ENCODE results near the gene RAD51B.

Gene RAD51B

DNA sequence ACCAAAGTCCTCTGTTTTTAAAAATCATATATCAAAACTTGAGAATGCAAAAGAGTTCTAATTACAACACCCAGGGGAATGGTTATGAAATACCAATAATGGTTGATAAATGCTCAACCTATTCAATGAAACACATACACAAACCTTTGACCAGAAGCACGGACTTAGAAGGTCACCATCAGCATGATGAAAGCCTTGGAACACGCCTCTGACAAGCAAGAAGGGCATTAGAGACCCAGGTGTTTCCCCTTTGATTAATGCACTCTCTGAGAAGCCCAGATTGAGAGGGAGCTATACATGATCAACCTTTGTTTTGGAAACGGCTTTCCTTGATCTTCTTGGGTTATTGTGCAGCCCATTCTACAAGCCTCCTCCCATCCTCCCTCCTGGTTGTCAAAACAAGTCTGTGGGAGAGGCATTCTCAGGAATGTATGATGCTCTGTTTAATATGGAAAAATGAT is 904.3 kb downstream of the RAD51B start:
- DNase-seq (ENCODE audit: low read depth in 2 of 2), result no peak

DNA sequence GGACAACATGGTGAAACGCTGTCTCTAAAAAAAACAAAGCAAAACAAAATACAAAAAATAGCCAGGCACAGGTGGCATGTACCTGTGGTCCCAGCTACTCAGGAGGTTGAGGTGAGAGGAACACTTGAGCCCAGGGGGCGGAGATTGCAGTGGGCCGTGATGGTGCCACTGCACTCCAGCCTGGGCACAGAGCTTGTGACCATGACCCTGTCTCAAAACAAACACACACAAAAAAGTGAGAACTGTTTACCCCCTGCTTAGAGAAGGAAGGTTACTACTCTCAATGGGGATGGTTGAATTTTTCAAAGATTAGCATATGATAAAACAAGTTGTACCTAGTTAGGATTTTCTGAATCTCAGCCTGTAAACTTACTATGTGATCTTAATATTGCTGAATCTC is 905.3 kb downstream of the RAD51B start:
- no peak for DNase-seq (ENCODE audit: low read depth in 2 of 2)

DNA sequence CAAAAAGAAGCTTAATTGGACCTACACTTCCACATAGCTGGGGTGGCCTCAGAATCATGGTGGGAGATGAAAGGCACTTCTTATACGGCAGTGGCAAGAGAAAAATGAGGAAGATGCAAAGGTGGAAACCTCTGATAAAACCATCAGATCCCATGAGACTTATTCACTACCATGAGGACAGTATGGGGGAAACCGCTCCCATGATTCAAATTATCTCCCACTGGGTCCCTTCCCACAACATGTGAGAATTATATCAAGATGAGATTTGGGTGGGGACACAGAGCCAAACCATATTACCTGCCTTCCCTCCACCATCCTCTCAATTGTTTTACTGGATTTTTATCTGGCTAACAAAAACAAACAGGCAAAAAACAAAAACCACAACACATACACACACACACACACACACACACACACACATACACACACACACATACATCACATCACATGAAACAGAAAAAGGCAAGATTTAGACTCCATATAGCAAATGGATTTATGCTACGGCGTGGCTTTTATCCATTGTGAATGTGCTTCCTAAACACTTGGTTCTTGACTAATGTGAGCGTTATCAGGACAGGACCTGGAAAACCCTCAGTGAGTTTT is 906.6 kb downstream of the RAD51B start:
- DNase-seq (ENCODE audit: low read depth in 2 of 2), result no peak

DNA sequence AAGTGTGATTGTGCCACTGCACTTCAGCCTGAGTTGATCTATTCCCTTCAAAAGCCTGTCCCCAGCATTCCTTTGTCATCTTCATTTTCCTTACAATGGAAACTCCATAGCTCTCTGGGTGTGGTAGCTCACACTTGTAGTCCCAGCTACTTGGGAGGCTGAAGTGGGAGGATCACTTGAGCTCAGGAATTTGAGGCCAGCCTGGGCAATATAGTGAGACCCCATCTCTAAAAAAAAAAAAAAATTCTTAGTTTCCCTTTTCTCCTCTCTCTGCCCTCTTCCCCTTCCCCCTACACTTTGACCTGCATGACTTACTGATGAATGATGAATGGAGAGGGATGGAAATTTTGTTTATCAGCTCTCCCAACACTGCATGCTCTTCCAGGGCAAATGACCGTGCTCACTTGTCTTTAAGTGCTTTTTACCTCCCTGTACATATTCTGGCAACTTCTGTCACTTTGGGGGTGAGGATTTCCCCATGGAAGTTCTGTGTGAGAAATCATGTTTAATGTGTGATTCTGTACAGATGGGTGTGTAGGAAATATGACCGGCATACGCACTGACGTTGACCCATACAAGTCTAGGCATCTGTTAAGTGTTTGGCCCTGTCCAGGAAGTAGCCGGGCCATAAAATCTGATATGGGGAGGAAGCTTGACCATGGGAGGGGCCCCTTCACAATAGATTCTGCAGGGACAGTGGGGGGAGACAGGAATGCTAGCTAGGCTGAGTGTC is 907.9 kb downstream of the RAD51B start:
- no peak for DNase-seq (ENCODE audit: low read depth in 2 of 2)

DNA sequence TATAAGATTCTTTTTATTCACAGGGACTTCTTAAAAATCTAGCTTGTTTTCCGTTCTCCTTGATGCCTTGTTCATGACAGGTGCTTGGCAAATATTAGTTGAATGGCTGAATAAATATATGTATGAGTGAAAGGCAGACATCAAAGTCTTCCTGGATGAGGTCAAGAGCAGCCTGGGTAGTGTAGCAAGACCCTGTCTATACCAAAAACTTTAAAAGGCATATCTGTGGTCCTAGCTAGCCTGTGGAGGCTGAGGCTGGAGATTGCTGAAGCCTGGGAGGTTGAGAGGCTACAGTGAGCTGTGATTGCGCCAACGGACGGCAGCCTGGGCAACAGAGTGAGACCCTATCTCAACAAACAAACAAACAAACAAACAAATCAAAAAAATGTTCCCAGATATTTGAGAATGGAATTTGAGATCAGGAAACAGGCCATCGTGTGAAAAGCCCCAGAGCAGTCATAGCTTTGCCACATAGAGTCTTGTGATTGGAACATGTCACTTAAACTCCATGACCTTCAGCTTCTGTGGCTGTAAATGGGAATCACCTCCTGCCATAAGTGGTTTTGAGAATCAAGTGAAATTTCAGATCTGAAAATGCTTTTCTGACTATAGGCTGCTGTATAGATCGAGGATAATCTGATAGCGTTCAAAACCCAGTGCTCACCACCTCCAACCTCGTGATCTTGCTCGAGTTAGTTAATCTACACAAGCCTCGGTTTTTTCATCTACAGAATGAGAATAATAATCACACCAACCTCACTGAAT is 908.9 kb downstream of the RAD51B start:
- DNase-seq (ENCODE audit: low read depth in 2 of 2), result no peak

DNA sequence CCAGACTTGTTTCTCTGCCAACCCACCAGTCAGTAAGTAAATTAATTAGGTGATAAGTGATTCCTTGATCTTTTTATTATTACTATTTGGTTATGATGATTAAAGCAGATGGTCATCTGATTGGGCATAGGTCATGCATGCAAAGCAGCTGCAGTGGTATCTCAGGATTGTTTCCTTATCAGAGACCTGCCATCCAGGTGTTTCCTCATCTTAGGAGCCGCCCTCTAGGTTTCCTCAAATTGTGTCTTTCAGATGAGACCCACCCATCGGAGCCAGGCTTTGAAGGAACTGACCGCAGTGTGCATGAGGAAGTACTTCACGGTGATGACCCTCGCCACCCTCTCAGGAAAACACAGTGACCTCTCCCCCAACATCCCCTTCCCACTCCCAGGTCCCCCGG is 910.0 kb downstream of the RAD51B start:
- DNase-seq (ENCODE audit: low read depth in 2 of 2), result no peak

DNA sequence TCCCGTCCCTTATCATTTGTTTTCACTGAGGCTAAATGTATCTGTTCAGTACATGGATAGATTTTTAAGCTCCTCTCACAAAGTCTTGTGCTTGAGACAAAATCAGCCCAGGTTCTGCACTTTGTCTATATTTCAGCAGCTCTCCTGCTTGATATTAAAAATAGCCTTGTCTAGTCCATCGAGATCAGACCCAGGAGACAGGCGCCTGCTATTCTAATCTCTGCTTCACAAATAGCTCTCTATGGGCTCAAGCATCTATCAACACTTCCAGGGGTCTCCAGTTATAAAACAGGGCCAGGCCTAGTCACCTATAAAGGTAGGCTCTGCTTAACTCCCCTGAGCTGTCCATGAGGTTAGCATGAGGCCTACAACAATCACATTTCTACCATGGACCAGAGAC is 910.8 kb downstream of the RAD51B start:
- DNase-seq (ENCODE audit: low read depth in 2 of 2), result no peak

DNA sequence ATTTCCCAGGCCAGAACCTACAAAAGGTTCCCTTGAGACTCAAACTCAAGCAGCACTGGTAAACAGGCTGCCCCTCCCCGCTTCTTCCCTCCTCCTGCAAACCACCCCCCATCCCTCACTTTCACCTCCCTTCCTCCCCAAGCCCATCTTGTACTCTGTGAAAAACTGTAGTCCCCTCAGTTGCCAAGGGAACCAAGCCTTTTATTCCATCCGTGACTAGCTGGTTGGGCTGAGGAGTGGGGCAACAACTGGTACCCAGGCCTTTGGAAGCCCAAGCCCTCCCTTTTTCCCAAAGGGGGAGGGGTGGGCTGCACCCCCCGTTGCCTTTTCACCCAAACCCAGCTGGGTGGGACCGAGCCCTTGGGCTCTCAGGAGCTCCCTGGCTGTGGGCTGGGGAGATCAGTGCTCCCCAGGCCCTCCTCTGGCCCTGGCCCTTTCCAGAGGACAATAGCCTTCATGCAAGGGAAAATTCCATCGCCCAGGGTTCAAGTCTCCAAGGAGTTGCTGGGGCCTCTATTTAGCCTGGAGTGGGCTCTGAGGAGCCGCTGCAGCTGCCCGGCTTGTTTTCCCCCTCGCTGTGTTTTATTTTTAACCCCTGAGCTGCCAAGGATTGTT is 911.3 kb downstream of the RAD51B start:
- DNase-seq (ENCODE audit: low read depth in 2 of 2), result no peak

DNA sequence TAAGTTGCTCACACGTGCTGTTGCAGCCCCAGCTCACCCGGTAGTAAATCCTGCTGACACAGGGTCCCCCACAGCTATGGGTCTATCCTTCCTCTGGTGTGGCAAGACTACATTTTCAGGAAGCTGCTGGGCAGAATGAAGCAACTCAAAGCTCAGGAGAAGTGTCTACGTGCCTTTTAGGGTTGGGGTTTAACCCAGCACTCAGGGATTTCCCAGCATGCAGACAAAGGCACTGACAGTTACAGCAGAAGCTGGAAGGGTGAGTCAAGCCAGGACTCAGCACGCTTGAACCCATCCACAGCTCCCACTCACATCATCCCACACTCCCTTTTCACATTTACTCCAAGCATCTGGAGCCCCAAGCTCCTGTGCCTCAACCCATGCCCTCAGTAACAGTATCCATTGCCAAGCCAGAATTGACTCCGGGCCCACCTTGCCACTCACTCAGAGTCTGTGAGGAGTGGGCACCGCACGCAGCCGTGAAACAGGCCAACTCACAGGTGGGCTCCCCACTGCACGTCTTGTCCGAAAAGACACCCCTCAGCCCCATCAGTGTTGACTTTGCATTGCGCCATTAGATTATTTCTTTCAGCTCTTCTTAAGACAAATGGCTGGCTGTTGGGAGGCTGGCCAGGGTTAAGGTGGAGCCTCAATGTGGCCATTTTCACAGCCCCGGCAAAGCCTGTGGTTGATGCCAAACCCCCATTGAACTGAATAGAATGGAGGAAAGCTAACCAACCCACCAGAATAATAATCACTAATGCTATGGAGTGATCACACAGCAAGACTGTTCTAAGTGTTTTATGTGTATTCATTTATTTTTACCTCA is 913.7 kb downstream of the RAD51B start:
- DNase-seq (ENCODE audit: low read depth in 2 of 2), result no peak

DNA sequence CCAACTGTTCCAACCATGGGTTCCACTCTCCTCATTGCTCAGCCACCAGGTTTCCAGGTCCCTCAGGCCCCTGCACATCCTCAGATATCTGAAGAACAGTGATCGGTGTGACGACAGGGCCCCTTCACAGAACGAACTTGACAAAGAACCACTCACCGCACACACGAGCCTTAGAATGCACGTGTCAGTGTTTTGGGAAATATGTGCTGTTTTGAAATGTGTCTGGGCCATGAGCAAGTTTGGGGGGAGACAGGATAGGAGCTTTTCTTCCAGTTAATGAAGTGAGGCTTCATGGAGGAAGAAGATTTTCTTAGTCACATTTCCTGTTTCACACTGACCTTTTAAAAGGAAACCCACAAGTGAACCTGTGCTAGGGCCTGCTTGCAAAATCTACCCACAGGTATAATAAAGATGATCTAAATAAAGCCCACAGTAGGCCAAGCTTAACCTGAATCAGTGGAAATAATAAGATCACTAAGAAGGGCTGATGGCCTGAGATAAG is 914.7 kb downstream of the RAD51B start:
- peak in 1 of 2 donors; percentile 10 for DNase-seq (ENCODE audit: low read depth in 2 of 2)

DNA sequence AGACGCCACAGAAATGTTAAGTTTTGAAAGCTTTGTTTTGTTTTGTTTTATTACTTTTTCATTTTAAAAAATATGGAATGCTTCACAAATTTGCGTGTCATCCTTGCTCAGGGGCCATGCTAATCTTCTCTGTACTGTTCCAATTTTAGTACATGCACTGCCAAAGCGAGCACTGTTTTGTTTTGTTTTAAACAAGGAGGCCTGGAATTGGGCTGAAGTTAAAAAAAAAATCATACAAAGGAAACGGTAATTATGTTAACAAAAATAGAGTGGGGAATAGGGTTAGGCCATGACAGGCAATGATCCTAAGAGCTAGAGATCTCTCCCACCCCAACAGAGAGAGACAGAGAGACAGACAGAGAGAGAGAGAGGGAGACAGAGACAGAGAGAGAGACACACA is 916.3 kb downstream of the RAD51B start:
- no peak for DNase-seq (ENCODE audit: low read depth in 2 of 2)

DNA sequence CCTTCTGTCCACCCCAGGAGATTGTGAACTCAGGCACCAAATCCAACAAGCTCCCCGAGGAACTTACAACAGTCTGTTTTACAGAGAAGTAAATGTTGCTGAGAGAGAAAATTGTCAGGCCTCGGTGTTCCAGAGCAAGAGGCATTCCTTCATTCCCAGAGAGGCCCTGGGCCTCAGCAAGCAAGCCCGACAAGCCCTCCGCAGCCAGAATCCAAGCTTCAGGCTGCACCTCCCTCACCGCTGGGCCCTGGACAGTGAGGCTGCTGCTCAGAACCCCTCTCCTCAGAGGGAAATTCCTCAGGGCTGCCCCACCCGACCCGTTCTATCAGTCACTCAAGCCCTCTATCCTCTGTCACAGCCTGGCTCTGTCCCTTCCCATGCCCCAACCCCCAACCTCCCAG is 916.9 kb downstream of the RAD51B start:
- no peak for DNase-seq (ENCODE audit: low read depth in 2 of 2)

DNA sequence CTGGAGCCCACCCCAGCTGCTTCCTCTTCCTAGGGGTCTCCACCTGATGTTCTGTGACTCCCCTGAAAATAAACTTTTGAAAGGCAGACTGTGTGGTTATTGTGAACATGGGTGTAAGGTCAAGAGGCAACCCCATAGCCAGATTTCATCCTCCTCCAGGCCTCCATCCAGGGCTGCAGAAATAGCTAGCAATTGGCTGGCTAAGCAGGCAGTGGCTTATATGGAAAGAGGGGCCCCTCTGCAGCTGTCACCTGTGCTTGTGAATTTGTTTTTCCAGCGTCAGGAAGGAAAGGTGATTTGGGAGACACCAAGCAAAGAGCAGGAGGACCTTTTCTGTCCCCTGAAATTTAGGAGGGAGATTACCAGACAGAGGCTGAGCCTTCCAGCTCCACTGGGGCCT is 917.5 kb downstream of the RAD51B start:
- no peak for DNase-seq (ENCODE audit: low read depth in 2 of 2)

DNA sequence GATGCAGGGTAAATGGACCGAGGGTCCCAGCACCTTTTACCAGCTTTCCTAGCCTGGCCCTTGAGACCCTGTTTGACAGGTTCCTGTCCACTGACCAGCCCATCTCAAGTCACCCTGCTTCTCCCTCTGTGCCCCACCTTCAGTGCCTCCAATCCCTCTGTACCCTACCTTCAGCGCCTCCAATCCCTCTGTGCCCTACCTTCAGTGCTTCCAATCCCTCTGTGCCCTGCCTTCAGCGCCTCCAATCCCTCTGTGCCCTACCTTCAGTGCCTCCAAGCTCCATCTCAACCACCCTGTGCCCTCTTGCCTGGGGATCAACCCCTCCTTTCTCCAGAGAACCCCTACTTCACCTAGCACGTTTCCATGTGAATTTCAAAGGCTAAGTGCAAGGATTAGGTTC is 919.0 kb downstream of the RAD51B start:
- no peak for DNase-seq (ENCODE audit: low read depth in 2 of 2)

DNA sequence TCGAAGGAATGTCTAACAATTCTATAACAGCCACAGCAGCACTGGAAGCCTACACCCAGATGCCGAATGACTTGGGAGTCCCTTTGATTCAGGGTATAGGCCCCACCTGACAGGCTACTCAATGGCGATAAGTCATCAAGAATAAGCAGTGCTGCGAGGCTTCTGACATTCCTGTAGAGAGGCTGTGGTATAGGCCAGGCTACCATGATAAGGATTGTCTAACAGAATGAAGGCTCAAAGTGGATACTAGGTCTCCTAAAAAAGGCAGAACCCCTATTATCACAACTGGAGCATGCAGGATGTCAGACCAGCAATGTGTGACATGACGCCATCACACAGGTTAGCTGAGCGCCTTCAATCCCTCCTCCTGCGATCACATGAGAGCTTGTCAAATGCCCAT is 920.1 kb downstream of the RAD51B start:
- no peak for DNase-seq (ENCODE audit: low read depth in 2 of 2)

DNA sequence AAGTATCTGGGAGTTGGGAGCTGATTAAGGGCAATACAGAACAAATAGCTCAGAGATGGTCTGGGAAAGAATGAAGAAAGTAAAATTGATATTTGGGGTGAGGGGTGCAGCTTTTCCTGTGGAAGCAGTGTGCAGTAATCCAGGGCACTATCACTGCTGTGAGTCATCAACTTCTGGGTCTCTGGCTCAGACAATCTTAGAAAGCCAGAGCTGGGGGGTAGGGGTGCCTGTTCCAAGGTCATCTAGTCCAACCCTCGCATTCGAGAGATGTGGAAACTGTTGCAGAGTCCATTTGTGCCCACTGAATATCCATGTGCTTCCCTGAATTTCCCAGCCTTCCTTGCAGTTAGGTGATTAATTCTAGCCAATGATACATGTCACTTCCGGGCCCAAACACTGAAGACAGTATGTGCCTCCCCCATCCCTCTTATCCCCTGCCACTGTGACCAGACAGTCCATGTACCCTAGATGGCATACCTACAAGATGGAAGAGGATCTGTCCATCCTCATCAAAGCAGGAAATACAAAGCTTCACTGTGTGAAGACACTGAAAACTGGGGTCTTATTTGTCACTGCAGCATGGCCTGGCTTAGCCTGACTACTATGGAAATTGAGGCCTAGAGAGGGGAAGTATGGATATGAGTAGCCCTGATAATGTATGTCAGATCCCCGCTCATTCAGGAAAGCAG is 921.4 kb downstream of the RAD51B start:
- no peak for DNase-seq (ENCODE audit: low read depth in 2 of 2)

DNA sequence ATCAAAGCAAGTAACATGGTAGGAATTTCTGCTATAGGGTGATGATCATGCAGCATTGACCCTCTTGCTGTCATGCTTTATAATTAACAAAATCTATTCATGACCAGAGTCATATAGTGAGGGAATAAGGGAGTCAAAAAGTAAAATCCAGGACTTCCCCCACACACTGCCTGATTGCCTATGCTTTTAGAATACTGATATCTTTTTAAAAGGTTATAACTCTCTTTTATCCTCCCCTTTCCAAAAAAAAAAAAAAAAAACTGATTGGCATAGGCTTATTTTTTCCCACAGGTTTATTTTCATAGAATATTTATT is 921.9 kb downstream of the RAD51B start:
- DNase-seq (ENCODE audit: low read depth in 2 of 2), result no peak

DNA sequence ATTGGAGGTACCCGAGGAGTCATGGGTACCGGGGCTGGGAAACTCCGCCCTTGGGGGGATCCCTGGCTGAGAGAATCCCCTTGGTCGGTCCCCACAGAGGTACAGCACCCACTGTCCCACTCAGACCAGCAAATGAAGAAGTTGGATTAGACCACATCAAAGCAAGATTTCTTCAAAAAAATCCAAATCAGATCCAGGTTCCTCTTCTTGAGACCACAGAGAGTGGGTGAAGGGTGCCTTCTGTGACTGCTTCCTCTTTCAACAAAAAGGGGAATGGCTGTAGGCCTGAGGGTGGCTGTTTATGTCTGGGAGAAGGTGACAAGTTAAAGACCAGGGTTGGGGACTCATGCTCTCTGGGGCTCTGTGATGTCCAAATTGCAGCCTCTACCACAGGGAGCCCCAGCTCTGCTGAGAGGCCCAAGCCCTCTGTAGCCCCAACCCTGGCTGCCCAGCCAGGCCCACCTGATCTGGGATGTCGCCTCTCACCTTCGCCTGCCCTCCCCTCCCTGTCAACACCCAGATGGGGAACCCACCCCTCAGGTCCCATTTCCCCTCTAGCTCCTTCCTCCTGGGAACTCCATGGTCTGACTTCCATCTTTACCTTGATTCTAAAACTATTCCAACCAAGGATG is 922.4 kb downstream of the RAD51B start:
- no peak for DNase-seq (ENCODE audit: low read depth in 2 of 2)

DNA sequence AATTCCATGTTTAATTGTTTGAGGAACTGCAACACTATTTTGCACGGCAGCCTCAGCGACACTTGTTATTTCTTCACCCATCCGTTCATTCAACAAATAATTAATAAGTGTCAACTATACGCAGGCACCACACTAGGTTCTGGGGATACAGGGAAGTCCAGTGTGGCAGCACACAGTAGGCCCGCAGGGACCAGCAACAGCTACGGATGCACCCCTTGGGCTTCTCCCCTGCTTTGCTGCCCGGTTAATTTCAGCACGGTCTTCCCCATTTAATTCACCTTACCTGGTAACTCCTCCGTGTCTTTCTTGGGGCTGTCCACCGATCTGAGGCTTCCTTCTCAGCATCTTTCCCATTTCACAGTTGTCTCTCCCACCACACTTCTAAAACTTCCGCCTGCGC is 925.0 kb downstream of the RAD51B start:
- DNase-seq (ENCODE audit: low read depth in 2 of 2), result no peak

DNA sequence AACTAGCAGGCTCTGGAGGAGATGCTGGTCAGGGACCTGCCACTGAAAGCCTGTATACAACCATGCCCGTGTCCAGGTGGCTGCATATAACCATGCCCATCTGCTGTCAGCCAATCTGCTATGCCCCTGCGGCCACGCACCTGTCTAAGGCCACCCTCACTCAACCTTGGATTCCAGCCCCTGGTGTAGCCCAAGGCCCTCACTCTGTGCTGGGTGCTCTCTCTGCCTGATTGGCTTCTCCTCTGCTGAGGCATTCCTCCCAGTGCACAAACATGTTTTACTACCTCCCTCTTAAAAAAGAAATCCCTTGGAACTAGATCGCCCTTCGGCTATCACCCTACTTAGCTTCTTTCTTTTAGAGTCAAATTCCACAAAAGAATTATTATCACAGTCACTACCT is 927.8 kb downstream of the RAD51B start:
- no peak for DNase-seq (ENCODE audit: low read depth in 2 of 2)

DNA sequence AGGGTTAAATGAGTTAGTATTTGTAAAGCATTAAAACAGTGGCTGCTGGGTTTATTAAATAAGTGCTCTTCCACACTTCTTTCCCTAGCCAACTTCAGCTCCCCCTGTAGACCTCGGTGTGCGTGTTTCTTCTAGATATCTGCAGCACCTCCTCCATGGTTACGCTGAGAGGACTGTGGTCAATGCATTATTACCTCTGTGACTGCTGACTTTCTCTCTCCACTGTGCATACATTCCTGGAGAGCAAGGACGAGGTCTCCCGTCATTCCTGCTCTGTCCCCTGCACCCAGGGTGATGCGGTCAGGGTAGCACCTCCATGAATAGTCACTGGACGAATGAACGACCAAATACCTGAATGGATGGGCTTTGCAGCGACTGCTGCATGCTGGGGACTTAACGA is 928.7 kb downstream of the RAD51B start:
- DNase-seq (ENCODE audit: low read depth in 2 of 2), result no peak
